ENCODE measurements around the gene KIR3DL2. TPM values are rescaled to one million over a fixed set of nuclear protein-coding genes. Genes with fewer than 3 reads are reported as not detected.
"Not testable (repeated sequence)": the region's sequence is repeated elsewhere in the genome, so short reads cannot be mapped to it uniquely, and the experiment has no call there.

KIR3DL2 gene
- total RNA-seq, 2 donors from 2014 or later, result not detected

DNA sequence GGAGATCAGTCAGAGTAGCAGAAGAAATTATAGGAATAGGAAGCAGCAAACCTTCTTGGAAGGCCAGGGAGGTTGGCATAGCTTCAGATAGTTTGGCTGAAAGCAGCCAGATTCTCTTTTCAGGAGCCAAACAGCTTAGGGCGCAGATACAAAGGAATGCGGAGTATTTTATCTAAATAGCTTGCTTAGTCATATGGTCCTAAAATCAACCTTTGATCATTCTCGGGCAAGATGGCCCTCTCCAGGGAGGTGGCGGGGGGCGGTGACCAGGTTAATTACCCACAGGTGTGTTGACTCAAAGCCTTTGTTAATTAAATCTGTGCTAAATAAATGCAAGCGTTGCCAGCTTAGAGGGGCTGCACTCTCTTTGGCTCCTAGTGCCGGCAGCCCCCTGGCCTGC is 43.2 kb downstream of the KIR3DL2 start:
- no peaks in the 10 kb centered on the region for H3K9me3 ChIP-seq
- TF ChIP-seq, protein P1, sequence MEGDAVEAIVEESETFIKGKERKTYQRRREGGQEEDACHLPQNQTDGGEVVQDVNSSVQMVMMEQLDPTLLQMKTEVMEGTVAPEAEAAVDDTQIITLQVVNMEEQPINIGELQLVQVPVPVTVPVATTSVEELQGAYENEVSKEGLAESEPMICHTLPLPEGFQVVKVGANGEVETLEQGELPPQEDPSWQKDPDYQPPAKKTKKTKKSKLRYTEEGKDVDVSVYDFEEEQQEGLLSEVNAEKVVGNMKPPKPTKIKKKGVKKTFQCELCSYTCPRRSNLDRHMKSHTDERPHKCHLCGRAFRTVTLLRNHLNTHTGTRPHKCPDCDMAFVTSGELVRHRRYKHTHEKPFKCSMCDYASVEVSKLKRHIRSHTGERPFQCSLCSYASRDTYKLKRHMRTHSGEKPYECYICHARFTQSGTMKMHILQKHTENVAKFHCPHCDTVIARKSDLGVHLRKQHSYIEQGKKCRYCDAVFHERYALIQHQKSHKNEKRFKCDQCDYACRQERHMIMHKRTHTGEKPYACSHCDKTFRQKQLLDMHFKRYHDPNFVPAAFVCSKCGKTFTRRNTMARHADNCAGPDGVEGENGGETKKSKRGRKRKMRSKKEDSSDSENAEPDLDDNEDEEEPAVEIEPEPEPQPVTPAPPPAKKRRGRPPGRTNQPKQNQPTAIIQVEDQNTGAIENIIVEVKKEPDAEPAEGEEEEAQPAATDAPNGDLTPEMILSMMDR (IDR thresholded peaks at IDR 0.05), result no peak
- H3K9ac ChIP-seq (ENCODE audit: low read depth in 2 of 2, low read length in 2 of 2), result no peak overlapping the region
- H3K27me3 ChIP-seq, result no peaks in the 10 kb centered on the region
- no peaks in the 10 kb centered on the region for H3K36me3 ChIP-seq
- no peak overlapping the region for H3K27ac ChIP-seq
- H3K4me3 ChIP-seq, result no peak overlapping the region
- intact Hi-C loops (cut with DNase I), result no loop called here
- no peak for DNase-seq
- no peaks in the 10 kb centered on the region for H3K4me1 ChIP-seq

DNA sequence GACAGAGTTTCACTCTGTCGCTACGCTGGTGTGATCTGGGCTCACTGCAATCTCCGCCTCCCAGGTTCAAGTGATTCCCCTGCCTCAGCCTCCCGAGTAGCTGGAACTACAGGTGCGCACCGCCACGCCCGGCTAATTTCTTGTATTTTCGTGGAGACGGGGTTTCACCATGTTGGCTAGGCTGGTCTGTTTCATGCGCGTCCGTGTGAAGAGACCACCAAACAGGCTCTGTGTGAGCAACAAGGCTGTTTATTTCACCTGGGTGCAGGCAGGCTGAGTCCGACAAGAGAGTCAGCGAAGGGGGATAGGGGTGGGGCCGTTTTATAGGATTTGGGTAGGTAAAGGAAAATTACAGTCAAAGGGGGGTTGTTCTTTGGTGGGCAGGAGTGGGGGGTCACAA is 43.9 kb downstream of the KIR3DL2 start:
- H3K4me1 ChIP-seq; H3K9ac ChIP-seq (ENCODE audit: low read depth in 2 of 2, low read length in 2 of 2); H3K27ac ChIP-seq; H3K4me3 ChIP-seq; H3K27me3 ChIP-seq; H3K9me3 ChIP-seq; H3K36me3 ChIP-seq; intact Hi-C loops (cut with DNase I); DNase-seq: not testable (repeated sequence)

DNA sequence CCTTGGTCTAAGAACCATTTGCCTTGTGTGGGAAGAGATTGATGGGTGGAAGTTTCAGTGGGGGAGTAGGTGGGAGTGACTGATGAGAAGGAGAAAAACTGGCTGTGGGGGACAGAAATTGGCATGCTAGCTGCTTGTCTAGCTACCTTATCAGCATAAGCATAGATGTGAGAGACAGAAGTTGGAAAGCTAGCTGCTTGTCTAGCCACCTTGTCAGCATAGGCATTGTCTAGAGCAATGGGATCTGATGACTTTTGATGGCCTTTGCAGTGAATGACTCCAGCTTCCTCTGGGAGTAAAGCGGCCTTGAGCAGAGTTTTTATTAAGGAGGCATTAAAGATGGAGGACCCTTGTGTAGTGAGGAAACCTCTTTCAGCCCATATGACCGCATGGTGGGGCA is 45.8 kb downstream of the KIR3DL2 start:
- DNase-seq, result no peak
- Histone ChIP-seq H3K27me3 (no peaks in the 10 kb centered on the region), H3K27ac (no peak overlapping the region), H3K4me3 (no peak overlapping the region), H3K4me1 (no peaks in the 10 kb centered on the region), H3K36me3 (no peaks in the 10 kb centered on the region), H3K9me3 (no peaks in the 10 kb centered on the region), H3K9ac (ENCODE audit: low read depth in 2 of 2, low read length in 2 of 2) (no peak overlapping the region)
- TF ChIP-seq, protein P1 (IDR thresholded peaks at IDR 0.05), result no peak
- intact Hi-C loops (cut with DNase I), result no loop called here

DNA sequence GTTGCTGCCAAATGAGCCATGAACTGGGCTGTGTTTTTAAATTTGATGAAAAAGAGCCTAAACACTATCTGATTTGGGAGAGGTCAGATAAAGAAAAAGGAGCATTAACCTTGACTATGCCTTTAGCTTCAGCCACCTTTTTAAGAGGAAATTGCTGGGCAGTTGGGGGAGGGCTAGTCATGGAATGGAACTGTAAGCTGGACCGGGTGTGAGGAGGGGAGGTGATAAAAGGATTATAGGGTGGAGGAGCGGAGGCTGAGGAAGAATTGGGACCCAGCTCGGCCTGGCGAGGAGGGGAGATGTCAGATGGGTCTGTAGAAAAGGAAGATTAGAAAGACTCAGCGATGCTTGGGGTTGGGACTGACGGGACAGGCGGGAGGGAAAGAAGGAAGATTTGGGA is 48.4 kb downstream of the KIR3DL2 start:
- H3K27ac ChIP-seq, result not testable (repeated sequence)

DNA sequence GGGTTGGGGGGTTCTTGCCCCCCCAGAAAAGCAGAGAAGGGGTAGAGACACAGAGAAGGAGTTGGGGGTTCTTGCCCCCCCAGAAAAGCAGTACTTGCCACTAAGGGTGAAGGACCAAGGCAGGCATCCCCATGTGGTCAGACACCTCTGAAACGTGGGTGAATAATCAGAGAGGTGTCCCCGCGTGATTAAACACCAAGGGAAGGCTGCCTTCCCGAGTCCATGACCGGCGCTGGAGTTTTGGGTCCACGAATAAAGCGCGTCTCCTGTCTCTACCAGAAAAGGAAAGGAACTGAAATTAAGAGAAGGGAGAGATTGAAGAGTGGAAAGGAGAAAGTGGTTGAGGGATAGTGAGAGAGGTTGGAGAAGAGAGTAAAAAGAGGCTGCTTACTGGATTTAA is 49.4 kb downstream of the KIR3DL2 start:
- H3K36me3 ChIP-seq; H3K27me3 ChIP-seq; intact Hi-C loops (cut with DNase I); H3K27ac ChIP-seq; H3K9ac ChIP-seq (ENCODE audit: low read depth in 2 of 2, low read length in 2 of 2); H3K4me1 ChIP-seq; H3K9me3 ChIP-seq; DNase-seq; H3K4me3 ChIP-seq: not testable (repeated sequence)

More for the DNA sequence above, 48.4 kb downstream of the KIR3DL2 start:
- H3K9ac ChIP-seq (ENCODE audit: low read depth in 2 of 2, low read length in 2 of 2); H3K4me1 ChIP-seq; H3K36me3 ChIP-seq; H3K27me3 ChIP-seq; intact Hi-C loops (cut with DNase I); H3K4me3 ChIP-seq; DNase-seq; H3K9me3 ChIP-seq: not testable (repeated sequence)

DNA sequence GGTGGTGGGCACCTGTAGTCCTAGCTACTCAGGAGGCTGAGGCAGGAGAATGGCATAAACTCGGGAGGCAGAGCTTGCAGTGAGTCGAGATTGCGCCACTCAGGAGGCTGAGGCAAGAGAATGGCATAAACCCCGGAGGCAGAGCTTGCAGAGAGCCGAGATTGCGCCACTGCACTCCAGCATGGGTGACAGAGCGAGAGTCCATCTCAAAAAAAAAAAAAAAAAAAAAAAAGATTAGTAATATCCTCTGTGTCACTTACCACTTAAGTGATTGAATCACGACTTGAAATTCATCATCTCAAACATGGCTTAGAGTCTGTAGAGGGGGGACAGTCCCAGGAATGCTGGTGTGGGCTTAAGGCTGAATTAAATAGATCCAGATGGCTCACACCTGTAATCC is 50.9 kb downstream of the KIR3DL2 start:
- H3K27ac ChIP-seq; H3K9ac ChIP-seq (ENCODE audit: low read depth in 2 of 2, low read length in 2 of 2); H3K9me3 ChIP-seq; H3K4me1 ChIP-seq; H3K4me3 ChIP-seq; H3K36me3 ChIP-seq; intact Hi-C loops (cut with DNase I); DNase-seq; H3K27me3 ChIP-seq: not testable (repeated sequence)

DNA sequence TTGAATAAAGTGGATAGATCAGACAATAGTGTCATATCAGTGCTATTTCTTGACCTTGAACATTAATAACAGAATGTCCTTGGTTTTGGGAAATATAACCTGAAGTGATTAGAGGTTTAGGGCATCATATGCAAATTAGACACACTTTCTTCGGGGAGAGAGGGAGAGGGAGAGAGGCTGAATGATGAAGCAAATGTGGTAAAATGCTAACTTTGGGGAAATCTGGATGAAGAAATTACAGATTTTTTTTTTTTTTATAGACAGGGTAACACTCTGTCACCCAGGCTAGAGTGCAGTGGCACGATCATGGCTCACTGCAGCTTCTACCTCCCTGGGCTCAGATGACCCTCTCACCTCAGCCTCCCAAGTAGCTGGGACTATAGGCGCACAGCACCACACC is 51.8 kb downstream of the KIR3DL2 start:
- TF ChIP-seq, protein P1 (IDR thresholded peaks at IDR 0.05), result no peak
- no peak for DNase-seq
- intact Hi-C loops (cut with DNase I), result no loop called here
- H3K27me3 ChIP-seq, result no peaks in the 10 kb centered on the region
- no peaks in the 10 kb centered on the region for H3K36me3 ChIP-seq
- H3K27ac ChIP-seq, result no peak overlapping the region
- no peaks in the 10 kb centered on the region for H3K9me3 ChIP-seq
- H3K9ac ChIP-seq (ENCODE audit: low read depth in 2 of 2, low read length in 2 of 2), result no peak overlapping the region
- H3K4me3 ChIP-seq, result no peak overlapping the region
- no peaks in the 10 kb centered on the region for H3K4me1 ChIP-seq

DNA sequence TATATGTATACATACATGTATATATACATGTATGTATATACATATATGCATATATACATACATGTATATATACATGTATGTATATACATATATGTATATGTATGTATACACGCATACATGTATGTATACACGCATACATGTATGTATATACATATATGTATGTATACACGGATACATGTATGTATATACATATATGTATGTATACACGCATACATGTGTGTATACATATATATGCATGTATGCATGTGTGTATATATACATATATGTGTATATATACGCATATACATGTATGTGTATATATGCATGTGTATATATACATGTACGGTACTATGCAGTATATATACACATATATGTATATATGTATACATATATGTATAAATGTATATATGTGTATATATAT is 53.1 kb downstream of the KIR3DL2 start:
- no peaks in the 10 kb centered on the region for H3K27me3 ChIP-seq
- H3K36me3 ChIP-seq, result no peaks in the 10 kb centered on the region
- H3K27ac ChIP-seq, result no peak overlapping the region
- intact Hi-C loops (cut with DNase I), result no loop called here
- TF ChIP-seq, protein P1 (IDR thresholded peaks at IDR 0.05), result no peak
- no peak for DNase-seq
- H3K9ac ChIP-seq (ENCODE audit: low read depth in 2 of 2, low read length in 2 of 2), result no peak overlapping the region
- H3K4me3 ChIP-seq, result no peak overlapping the region
- H3K9me3 ChIP-seq, result no peaks in the 10 kb centered on the region
- H3K4me1 ChIP-seq, result no peaks in the 10 kb centered on the region

DNA sequence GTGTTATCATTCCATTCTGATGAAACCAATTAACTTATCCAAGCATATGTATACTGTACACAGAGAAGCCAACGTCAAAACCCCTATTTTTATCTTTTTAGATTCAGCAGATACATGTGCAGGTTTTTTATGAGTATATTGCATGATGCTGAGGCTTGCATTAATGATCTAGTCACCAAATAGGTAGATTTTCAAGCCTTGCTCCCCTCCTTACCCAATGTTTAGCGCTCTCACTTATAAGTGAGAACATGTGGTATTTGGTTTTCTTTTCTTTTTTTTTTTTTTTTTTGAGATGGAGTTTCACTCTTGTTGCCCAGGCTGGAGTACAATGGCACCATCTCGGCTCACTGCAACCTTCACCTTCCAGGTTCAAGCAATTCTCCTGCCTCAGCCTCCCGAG is 54.0 kb downstream of the KIR3DL2 start:
- intact Hi-C loops (cut with DNase I); H3K4me1 ChIP-seq; H3K27me3 ChIP-seq; H3K27ac ChIP-seq; H3K9ac ChIP-seq (ENCODE audit: low read depth in 2 of 2, low read length in 2 of 2); H3K4me3 ChIP-seq; H3K36me3 ChIP-seq; H3K9me3 ChIP-seq; DNase-seq: not testable (repeated sequence)
